ENCODE data around the gene PSME3. TPM values are rescaled to one million over a fixed set of nuclear protein-coding genes. Genes with fewer than 3 reads are reported as not detected.

Gene PSME3, protein sequence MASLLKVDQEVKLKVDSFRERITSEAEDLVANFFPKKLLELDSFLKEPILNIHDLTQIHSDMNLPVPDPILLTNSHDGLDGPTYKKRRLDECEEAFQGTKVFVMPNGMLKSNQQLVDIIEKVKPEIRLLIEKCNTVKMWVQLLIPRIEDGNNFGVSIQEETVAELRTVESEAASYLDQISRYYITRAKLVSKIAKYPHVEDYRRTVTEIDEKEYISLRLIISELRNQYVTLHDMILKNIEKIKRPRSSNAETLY
- 100 to 1,000 TPM; 243 to 244 TPM for total RNA-seq
- 136 TPM for polyA plus RNA-seq

DNA sequence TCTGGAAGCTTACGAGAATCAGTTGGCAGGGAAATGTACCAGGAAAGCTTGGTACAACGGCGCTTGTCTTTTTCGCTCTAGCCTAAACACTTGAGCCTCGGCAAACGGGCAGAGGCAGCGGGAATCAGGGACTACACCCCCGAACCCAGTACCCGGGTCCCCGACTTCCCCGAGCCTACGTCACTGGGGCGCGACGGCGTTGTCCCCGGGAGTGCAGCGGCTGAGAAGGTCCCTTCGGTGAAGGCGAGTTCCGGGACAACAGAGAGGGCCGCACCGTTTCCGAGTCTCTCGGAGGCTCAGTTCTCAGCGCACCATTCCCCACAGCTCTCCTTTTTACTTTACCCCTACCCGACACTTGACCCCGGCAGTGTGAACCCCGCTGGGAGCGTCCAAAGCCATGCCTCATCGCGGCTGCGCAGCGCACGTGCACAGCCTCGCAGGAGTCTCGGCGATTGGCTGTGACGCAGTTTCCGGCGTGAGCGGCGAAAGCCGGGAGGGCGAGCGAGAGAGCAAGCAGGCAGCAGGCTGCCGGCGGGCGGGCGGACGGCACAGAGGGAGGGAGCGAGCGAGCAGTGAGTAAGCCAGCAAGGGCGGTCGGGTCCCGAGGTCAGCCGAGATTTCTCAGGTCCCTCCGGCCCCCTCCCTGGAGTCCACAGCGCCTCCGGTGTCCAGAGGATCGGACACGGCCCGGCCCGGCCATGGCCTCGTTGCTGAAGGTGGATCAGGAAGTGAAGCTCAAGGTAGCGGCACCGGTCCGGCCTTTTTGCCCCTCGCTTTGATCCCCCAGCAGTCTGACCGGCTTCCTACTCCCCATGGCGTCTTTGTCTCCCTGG is at the start of gene PSME3:
Gene PSME3, plus strand, starts transcription at position 464 of the 833 bp plus-strand sequence. Its CDS starts 235 bp downstream, at position 699.
- H3K27me3 Mint-ChIP-seq = peaks cover 2 to 3% of the 10 kb centered on the region in 2 donors
- Histone ChIP-seq H3K27ac (ENCODE audit: low read depth, low read length) (peak within 1 kb of the TSS; percentile 92), H3K4me3 (ENCODE audit: low read length) (peak within 1 kb of the TSS; percentile 85), H3K4me1 (ENCODE audit: insufficient read depth, low read length) (peaks cover 19% of the 10 kb centered on the region), H3K9me3 (ENCODE audit: low read length) (no peaks in the 10 kb centered on the region), H3K27me3 (ENCODE audit: insufficient read depth, low read length, poor library complexity, severe bottlenecking) (no peaks in the 10 kb centered on the region), H3K36me3 (ENCODE audit: insufficient read depth, low read length) (peaks cover 9% of the 10 kb centered on the region)
- peak; percentile 82 to 91 (median 88) for DNase-seq
- no peaks in the 10 kb centered on the region for H3K9me3 Mint-ChIP-seq
- H3K36me3 Mint-ChIP-seq = peaks cover 0 to 41% (median 9%) of the 10 kb centered on the region in 3 donors
- H3K4me3 Mint-ChIP-seq = peak within 1 kb of the TSS; percentile 97 to 99 (median 97)
- H3K4me1 Mint-ChIP-seq = peaks cover 25 to 30% (median 30%) of the 10 kb centered on the region in 3 donors
- POLR2A ChIA-PET = interaction anchor here (0.6 to 2.0 kb wide), 5 partner anchors 9 to 487 kb away, joined by 3 to 12 read pairs (median 5); partner anchors contain the start of genes BECN1 and VPS25
- CTCF ChIA-PET = interaction anchor here (0.9 to 2.7 kb wide), 6 partner anchors 9 to 651 kb away, joined by 3 to 26 read pairs (median 4); partner anchors contain the start of genes BECN1, DHX8 and RPL27
- H3K27ac Mint-ChIP-seq = peak within 1 kb of the TSS; percentile 98 to 100 (median 99)

DNA sequence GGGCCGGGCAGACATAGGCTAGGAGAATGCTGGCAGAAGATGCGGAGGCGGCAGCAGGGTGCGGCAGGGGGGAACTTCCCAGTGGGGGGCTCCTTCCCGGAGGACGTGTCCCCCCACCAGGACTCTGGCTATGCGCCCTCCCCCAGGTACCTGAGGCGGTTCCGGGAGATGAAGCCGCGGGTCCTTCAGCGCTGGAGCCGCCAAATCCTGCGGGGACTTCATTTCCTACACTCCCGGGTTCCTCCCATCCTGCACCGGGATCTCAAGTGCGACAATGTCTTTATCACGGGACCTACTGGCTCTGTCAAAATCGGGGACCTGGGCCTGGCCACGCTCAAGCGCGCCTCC is 49.4 kb upstream of the PSME3 start:
- POLR2A ChIA-PET = no interaction called here

DNA sequence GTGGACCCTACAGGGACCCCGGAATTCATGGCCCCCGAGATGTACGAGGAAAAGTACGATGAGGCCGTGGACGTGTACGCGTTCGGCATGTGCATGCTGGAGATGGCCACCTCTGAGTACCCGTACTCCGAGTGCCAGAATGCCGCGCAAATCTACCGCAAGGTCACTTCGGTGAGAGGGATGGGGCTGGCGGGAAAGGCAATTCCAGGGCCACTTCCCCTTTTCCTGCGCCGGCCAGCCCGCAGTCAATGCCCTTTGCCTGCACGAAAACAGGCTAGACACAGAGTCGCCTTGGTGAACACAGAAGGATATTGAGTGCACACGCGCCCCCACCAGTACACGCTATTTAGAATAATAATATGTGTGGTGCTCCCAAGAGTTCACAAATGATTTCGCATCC is 48.8 kb upstream of the PSME3 start:
- no peak for DNase-seq
- peaks cover 3% of the 10 kb centered on the region for H3K36me3 ChIP-seq (ENCODE audit: insufficient read depth, low read length)
- H3K4me1 ChIP-seq (ENCODE audit: insufficient read depth, low read length) = peaks cover 13% of the 10 kb centered on the region
- H3K36me3 Mint-ChIP-seq = peaks cover 3 to 5% (median 3%) of the 10 kb centered on the region in 3 donors
- peaks cover 0 to 4% (median 0%) of the 10 kb centered on the region in 5 donors for H3K9me3 Mint-ChIP-seq
- no peak overlapping the region for H3K4me3 ChIP-seq (ENCODE audit: low read length)
- peak overlapping the region in 2 of 7 donors; percentile 41 to 49 for H3K4me3 Mint-ChIP-seq
- POLR2A ChIA-PET = interaction anchor here (0.8 kb wide), 1 partner anchor 584 kb away, joined by 3 read pairs; no protein-coding TSS in a partner anchor
- H3K27me3 ChIP-seq (ENCODE audit: insufficient read depth, low read length, poor library complexity, severe bottlenecking) = peaks cover 46% of the 10 kb centered on the region
- H3K27ac Mint-ChIP-seq = no peak overlapping the region
- H3K4me1 Mint-ChIP-seq = peaks cover 16 to 47% (median 23%) of the 10 kb centered on the region in 3 donors
- CTCF ChIA-PET = no interaction called here
- H3K9me3 ChIP-seq (ENCODE audit: low read length) = no peaks in the 10 kb centered on the region
- H3K27ac ChIP-seq (ENCODE audit: low read depth, low read length) = no peak overlapping the region
- peaks cover 55 to 82% of the 10 kb centered on the region in 2 donors for H3K27me3 Mint-ChIP-seq

More for the DNA sequence above, 49.4 kb upstream of the PSME3 start:
- peaks cover 9% of the 10 kb centered on the region for H3K36me3 ChIP-seq (ENCODE audit: insufficient read depth, low read length)
- no peak overlapping the region for H3K4me3 Mint-ChIP-seq
- H3K27ac ChIP-seq (ENCODE audit: low read depth, low read length) = no peak overlapping the region
- peaks cover 55 to 79% of the 10 kb centered on the region in 2 donors for H3K27me3 Mint-ChIP-seq
- H3K9me3 Mint-ChIP-seq = peaks cover 0 to 4% (median 0%) of the 10 kb centered on the region in 5 donors
- H3K4me1 ChIP-seq (ENCODE audit: insufficient read depth, low read length) = peaks cover 13% of the 10 kb centered on the region
- DNase-seq = no peak
- peaks cover 46% of the 10 kb centered on the region for H3K27me3 ChIP-seq (ENCODE audit: insufficient read depth, low read length, poor library complexity, severe bottlenecking)
- peaks cover 6 to 11% (median 8%) of the 10 kb centered on the region in 3 donors for H3K36me3 Mint-ChIP-seq
- H3K27ac Mint-ChIP-seq = no peak overlapping the region
- H3K4me1 Mint-ChIP-seq = peaks cover 17 to 49% (median 24%) of the 10 kb centered on the region in 3 donors
- H3K4me3 ChIP-seq (ENCODE audit: low read length) = no peak overlapping the region
- CTCF ChIA-PET = no interaction called here
- H3K9me3 ChIP-seq (ENCODE audit: low read length) = no peaks in the 10 kb centered on the region

DNA sequence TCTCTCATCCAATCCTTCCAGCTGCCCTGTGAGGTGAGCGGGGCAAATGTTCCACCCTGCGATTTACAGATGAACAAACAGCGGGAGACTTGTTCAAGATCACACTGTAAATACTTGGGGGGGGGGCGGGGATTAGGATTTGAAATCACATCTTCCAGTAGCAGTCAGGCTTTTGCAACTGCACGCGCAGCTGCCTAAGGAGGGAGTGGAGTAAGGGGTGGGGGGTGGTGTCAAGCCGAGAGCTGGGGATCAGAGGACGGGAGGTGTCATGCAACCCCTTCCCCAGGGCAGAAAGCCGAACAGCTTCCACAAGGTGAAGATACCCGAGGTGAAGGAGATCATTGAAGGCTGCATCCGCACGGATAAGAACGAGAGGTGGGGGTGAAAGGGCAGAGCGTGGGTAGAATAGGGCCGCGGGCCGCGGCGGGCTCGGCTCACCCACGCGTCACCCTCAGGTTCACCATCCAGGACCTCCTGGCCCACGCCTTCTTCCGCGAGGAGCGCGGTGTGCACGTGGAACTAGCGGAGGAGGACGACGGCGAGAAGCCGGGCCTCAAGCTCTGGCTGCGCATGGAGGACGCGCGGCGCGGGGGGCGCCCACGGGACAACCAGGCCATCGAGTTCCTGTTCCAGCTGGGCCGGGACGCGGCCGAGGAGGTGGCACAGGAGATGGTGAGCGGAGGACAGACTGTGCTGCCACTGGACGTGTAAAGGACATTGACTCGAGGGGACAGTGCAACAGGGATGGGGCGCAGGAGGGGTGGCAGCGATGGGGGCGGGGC is 48.2 kb upstream of the PSME3 start:
- Histone ChIP-seq H3K36me3 (ENCODE audit: insufficient read depth, low read length) (no peaks in the 10 kb centered on the region), H3K27ac (ENCODE audit: low read depth, low read length) (no peak overlapping the region), H3K27me3 (ENCODE audit: insufficient read depth, low read length, poor library complexity, severe bottlenecking) (peaks cover 46% of the 10 kb centered on the region), H3K9me3 (ENCODE audit: low read length) (no peaks in the 10 kb centered on the region), H3K4me1 (ENCODE audit: insufficient read depth, low read length) (peaks cover 13% of the 10 kb centered on the region), H3K4me3 (ENCODE audit: low read length) (no peak overlapping the region)
- ChIA-PET CTCF (no interaction called here), POLR2A (interaction anchor here (0.8 kb wide), 1 partner anchor 583 kb away, joined by 3 read pairs; no protein-coding TSS in a partner anchor)
- no peak for DNase-seq
- Mint-ChIP-seq H3K27me3 (peaks cover 53 to 77% of the 10 kb centered on the region in 2 donors), H3K27ac (peak overlapping the region in 1 of 8 donors; percentile 13), H3K9me3 (peaks cover 0 to 4% (median 0%) of the 10 kb centered on the region in 5 donors), H3K4me1 (peaks cover 13 to 41% (median 18%) of the 10 kb centered on the region in 3 donors), H3K36me3 (no peaks in the 10 kb centered on the region), H3K4me3 (peak overlapping the region in 4 of 7 donors; percentile 16 to 49 (median 30))

DNA sequence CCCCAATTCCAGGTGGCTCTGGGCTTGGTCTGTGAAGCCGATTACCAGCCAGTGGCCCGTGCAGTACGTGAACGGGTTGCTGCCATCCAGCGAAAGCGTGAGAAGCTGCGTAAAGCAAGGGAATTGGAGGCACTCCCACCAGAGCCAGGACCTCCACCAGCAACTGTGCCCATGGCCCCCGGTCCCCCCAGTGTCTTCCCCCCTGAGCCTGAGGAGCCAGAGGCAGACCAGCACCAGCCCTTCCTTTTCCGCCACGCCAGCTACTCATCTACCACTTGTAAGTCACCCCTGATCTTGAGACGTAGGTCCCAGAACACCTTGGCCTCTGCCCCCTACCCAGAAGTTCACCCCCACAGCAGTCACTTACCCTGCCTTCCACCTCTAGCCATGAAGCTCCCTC is 45.9 kb upstream of the PSME3 start:
- Mint-ChIP-seq H3K4me3 (no peak overlapping the region), H3K27me3 (peaks cover 51 to 70% of the 10 kb centered on the region in 2 donors), H3K36me3 (no peaks in the 10 kb centered on the region), H3K9me3 (peaks cover 0 to 4% (median 0%) of the 10 kb centered on the region in 5 donors), H3K4me1 (peaks cover 13 to 30% (median 16%) of the 10 kb centered on the region in 3 donors), H3K27ac (no peak overlapping the region)
- Histone ChIP-seq H3K36me3 (ENCODE audit: insufficient read depth, low read length) (no peaks in the 10 kb centered on the region), H3K9me3 (ENCODE audit: low read length) (no peaks in the 10 kb centered on the region), H3K4me1 (ENCODE audit: insufficient read depth, low read length) (peaks cover 13% of the 10 kb centered on the region), H3K27me3 (ENCODE audit: insufficient read depth, low read length, poor library complexity, severe bottlenecking) (peaks cover 32% of the 10 kb centered on the region), H3K4me3 (ENCODE audit: low read length) (no peak overlapping the region), H3K27ac (ENCODE audit: low read depth, low read length) (no peak overlapping the region)
- ChIA-PET POLR2A (no interaction called here), CTCF (interaction anchor here (0.8 kb wide), 1 partner anchor 10 kb away, joined by 3 read pairs; no protein-coding TSS in a partner anchor)
- DNase-seq = no peak

DNA sequence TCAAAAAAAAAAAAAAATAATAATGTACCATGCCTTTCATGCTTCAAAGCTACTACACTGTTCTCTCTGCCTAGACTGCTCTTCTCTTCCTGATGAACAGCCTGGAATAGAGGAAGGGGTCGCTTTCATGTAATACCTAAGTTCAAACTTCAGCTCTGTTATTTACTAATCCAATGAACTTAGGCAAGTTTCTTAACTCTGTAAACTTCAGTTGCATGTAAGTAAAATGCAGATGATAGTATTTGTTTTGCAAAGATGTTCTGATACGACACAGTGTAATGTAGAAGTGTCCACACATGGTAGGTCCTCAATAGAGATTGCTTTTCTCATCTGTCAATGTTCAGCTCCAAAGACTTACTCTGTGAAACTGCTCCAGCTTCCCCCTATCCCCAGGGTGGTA is 41.2 kb upstream of the PSME3 start:
- H3K27ac ChIP-seq (ENCODE audit: low read depth, low read length) = no peak overlapping the region
- H3K9me3 ChIP-seq (ENCODE audit: low read length) = no peaks in the 10 kb centered on the region
- peaks cover 2% of the 10 kb centered on the region for H3K4me1 ChIP-seq (ENCODE audit: insufficient read depth, low read length)
- Mint-ChIP-seq H3K4me1 (peaks cover 7 to 12% (median 8%) of the 10 kb centered on the region in 3 donors), H3K4me3 (no peak overlapping the region), H3K36me3 (peaks cover 0 to 7% (median 5%) of the 10 kb centered on the region in 3 donors), H3K9me3 (no peaks in the 10 kb centered on the region), H3K27ac (no peak overlapping the region), H3K27me3 (peaks cover 17 to 26% of the 10 kb centered on the region in 2 donors)
- peaks cover 3% of the 10 kb centered on the region for H3K27me3 ChIP-seq (ENCODE audit: insufficient read depth, low read length, poor library complexity, severe bottlenecking)
- no peak for DNase-seq
- ChIA-PET POLR2A (no interaction called here), CTCF (no interaction called here)
- H3K4me3 ChIP-seq (ENCODE audit: low read length) = no peak overlapping the region
- no peaks in the 10 kb centered on the region for H3K36me3 ChIP-seq (ENCODE audit: insufficient read depth, low read length)

DNA sequence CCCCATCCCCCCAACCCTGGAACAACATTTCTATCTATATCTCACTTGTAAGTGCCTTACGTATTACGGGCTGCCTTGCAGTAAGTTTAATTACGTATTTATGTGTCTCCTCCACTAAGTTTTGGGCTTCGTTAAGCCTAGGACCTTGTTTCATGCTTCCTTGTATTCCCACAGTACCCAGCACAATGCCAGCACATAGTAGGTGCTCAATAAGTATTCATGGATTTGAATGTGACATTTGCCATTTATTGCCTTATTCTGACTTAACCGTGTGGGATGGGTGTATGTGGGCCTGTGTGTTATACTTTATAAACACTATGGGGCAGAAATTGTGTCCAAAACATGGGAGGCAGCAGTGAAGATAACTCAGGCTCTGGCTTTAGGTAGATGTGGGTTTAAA is 40.7 kb upstream of the PSME3 start:
- no peaks in the 10 kb centered on the region for H3K36me3 ChIP-seq (ENCODE audit: insufficient read depth, low read length)
- no peaks in the 10 kb centered on the region for H3K9me3 ChIP-seq (ENCODE audit: low read length)
- DNase-seq = no peak
- ChIA-PET POLR2A (no interaction called here), CTCF (no interaction called here)
- H3K4me1 ChIP-seq (ENCODE audit: insufficient read depth, low read length) = peaks cover 8% of the 10 kb centered on the region
- peaks cover 0 to 7% (median 5%) of the 10 kb centered on the region in 3 donors for H3K36me3 Mint-ChIP-seq
- H3K27me3 Mint-ChIP-seq = peaks cover 13 to 21% of the 10 kb centered on the region in 2 donors
- H3K27ac ChIP-seq (ENCODE audit: low read depth, low read length) = no peak overlapping the region
- no peak overlapping the region for H3K4me3 Mint-ChIP-seq
- H3K27me3 ChIP-seq (ENCODE audit: insufficient read depth, low read length, poor library complexity, severe bottlenecking) = no peaks in the 10 kb centered on the region
- H3K4me3 ChIP-seq (ENCODE audit: low read length) = no peak overlapping the region
- H3K27ac Mint-ChIP-seq = no peak overlapping the region
- peaks cover 9 to 18% (median 14%) of the 10 kb centered on the region in 3 donors for H3K4me1 Mint-ChIP-seq
- no peaks in the 10 kb centered on the region for H3K9me3 Mint-ChIP-seq

All from CD8-positive, alpha-beta memory T cell (primary cell).